Parathyroid adenoma (tissue), 2 donors: Measurements from ENCODE around the gene MAST2.

Experiments
- H2AFZ ChIP-seq: fragments of 300-600 bp; sonication (generic); one replicate; pipeline ENCODE4 v1.7.0; 2017; ENCODE audit warnings: antibody characterized with exemption, mild to moderate bottlenecking
- H3K27ac ChIP-seq: fragments of 300-600 bp; sonication (generic); one replicate; pipeline ENCODE4 v1.7.0; 2017
- H3K27me3 ChIP-seq: fragments of 300-600 bp; sonication (generic); one replicate; pipeline ENCODE4 v1.7.0; 2017; ENCODE audit warnings: low read length; ENCODE audit not compliant: control insufficient read depth, insufficient read depth
- H3K36me3 ChIP-seq: fragments of 300-600 bp; sonication (generic); one replicate; pipeline ENCODE4 v1.7.0; 2017; ENCODE audit warnings: low read length; ENCODE audit not compliant: control insufficient read depth, insufficient read depth
- H3K4me1 ChIP-seq: fragments of 300-600 bp; sonication (generic); one replicate; pipeline ENCODE4 v1.7.0; 2017; ENCODE audit warnings: control low read depth
- H3K4me2 ChIP-seq: fragments of 300-600 bp; sonication (generic); one replicate; pipeline ENCODE4 v1.7.0; 2017; ENCODE audit warnings: low read length
- H3K4me3 ChIP-seq: fragments of 300-600 bp; sonication (generic); one replicate; pipeline ENCODE4 v1.7.0; 2017; ENCODE audit warnings: low read depth, low read length
- H3K79me2 ChIP-seq: fragments of 300-600 bp; sonication (generic); one replicate; pipeline ENCODE4 v1.7.0; 2017; ENCODE audit warnings: control low read depth
- H3K9ac ChIP-seq: fragments of 300-600 bp; sonication (generic); one replicate; pipeline ENCODE4 v1.7.0; 2017; ENCODE audit warnings: mild to moderate bottlenecking
- H3K9me3 ChIP-seq: fragments of 300-600 bp; sonication (generic); one replicate; pipeline ENCODE4 v1.7.0; 2017; ENCODE audit warnings: low read length; ENCODE audit not compliant: control insufficient read depth
- TF ChIP-seq, protein P1 (sequence below): fragments of 300-600 bp; sonication (generic); IDR thresholded peaks from one replicate; pipeline ENCODE4 v1.7.0; 2017; ENCODE audit warnings: antibody characterized with exemption, mild to moderate bottlenecking
- donor health status: primary hyperparathyroidism.

The MAST2 gene

DNA sequence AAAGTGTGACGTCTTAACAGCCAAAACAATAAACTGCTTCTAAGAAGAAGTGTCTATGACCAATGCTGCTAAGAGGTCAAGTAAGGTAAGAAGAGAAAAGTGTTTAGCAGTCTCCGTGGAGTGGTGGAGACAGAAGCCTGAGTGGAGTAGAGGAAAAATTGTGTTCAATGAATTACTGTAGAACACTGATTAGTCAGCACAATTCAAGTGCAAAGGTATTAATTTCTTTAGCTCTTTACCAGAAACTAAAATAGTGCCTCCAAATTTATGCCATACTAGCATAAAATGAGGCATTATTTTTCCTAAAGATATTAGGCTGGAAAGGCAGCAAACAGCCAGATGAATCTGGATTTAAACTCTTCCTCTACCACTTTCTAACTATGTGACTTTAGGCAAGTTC lies 272.9 kb downstream of the MAST2 start:
- no peaks in the 10 kb centered on the region for H3K27me3 ChIP-seq
- no peaks in the 10 kb centered on the region for H3K36me3 ChIP-seq
- H3K79me2 ChIP-seq = no peaks in the 10 kb centered on the region
- H3K4me1 ChIP-seq = no peaks in the 10 kb centered on the region
- H3K4me2 ChIP-seq = no peak overlapping the region
- H3K9me3 ChIP-seq = no peaks in the 10 kb centered on the region
- H3K27ac ChIP-seq = no peak overlapping the region
- H3K4me3 ChIP-seq = no peak overlapping the region
- H2AFZ ChIP-seq = no peak overlapping the region
- TF ChIP-seq, protein P1, sequence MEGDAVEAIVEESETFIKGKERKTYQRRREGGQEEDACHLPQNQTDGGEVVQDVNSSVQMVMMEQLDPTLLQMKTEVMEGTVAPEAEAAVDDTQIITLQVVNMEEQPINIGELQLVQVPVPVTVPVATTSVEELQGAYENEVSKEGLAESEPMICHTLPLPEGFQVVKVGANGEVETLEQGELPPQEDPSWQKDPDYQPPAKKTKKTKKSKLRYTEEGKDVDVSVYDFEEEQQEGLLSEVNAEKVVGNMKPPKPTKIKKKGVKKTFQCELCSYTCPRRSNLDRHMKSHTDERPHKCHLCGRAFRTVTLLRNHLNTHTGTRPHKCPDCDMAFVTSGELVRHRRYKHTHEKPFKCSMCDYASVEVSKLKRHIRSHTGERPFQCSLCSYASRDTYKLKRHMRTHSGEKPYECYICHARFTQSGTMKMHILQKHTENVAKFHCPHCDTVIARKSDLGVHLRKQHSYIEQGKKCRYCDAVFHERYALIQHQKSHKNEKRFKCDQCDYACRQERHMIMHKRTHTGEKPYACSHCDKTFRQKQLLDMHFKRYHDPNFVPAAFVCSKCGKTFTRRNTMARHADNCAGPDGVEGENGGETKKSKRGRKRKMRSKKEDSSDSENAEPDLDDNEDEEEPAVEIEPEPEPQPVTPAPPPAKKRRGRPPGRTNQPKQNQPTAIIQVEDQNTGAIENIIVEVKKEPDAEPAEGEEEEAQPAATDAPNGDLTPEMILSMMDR = no peak
- H3K9ac ChIP-seq = no peak overlapping the region

DNA sequence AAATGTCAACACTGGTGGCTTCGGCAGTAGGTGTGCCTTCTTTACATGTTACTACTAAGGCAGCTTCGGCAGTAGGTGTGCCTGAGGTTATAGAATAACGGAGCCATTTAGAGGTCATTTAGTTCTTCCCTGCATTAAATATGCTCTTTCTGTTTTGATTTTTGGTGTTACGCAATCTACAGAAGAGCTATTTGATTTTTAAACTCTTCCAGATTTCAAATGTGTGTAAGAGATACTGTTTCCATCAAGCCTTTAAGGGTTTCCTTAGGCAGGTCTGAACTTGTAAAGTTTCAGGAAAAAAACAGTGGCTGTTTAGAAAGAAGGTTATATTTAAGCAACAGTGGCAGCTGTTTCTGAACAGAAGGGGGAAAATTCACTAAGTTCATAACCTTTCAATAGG lies 274.2 kb downstream of the MAST2 start:
- Histone ChIP-seq H3K36me3 (no peaks in the 10 kb centered on the region), H3K9me3 (no peaks in the 10 kb centered on the region), H2AFZ (no peak overlapping the region), H3K4me1 (no peaks in the 10 kb centered on the region), H3K27ac (no peak overlapping the region), H3K9ac (no peak overlapping the region), H3K79me2 (peaks cover under 1% of the 10 kb centered on the region), H3K4me2 (no peak overlapping the region), H3K27me3 (no peaks in the 10 kb centered on the region), H3K4me3 (no peak overlapping the region)
- TF ChIP-seq, protein P1 = no peak

DNA sequence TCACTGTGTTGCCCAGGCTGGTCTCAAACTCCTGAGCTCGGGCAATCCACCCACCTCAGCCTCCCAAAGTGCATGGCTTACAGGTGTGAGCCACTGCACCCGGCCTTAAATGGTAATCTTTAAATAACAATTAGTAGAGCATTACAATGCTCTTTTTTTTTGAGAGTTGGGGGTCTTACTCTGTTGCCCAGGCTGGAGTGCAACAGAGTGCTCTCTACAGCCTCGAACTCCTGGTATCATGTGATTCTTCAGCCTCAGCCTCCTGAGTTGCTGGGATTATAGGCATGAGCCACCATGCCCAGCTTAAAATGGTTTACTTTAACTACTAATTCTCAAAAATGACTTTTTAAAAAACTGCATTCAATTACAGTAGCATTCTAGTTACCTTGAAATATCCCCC lies 276.8 kb downstream of the MAST2 start:
- Histone ChIP-seq H3K36me3 (no peaks in the 10 kb centered on the region), H3K27ac (no peak overlapping the region), H3K27me3 (no peaks in the 10 kb centered on the region), H3K4me1 (no peaks in the 10 kb centered on the region), H3K79me2 (peaks cover 2% of the 10 kb centered on the region), H3K9ac (no peak overlapping the region), H3K4me2 (no peak overlapping the region), H2AFZ (no peak overlapping the region), H3K9me3 (no peaks in the 10 kb centered on the region), H3K4me3 (no peak overlapping the region)
- TF ChIP-seq, protein P1 = no peak

DNA sequence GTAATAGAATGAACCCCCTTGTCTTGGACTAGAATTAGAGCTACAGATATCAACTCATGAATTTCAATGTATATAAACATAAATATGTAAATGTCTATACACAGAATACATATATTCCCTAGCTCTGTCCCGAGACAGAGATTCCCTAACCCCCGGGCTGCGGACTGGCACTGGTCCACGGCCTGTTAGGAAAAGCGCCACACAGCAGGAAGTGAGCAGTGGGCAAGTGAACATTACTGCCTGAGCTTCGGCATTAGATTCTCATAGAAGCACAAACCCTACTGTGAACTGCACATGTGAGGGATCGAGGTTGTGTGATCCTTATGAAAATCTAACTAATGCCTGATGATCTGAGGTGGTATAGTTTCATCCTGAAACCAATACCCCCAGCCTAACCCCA lies 277.8 kb downstream of the MAST2 start:
- Histone ChIP-seq H3K9me3 (no peaks in the 10 kb centered on the region), H3K36me3 (no peaks in the 10 kb centered on the region), H3K79me2 (peaks cover 2% of the 10 kb centered on the region), H3K4me3 (no peak overlapping the region), H3K4me1 (no peaks in the 10 kb centered on the region), H2AFZ (no peak overlapping the region), H3K4me2 (no peak overlapping the region), H3K9ac (no peak overlapping the region), H3K27ac (no peak overlapping the region), H3K27me3 (no peaks in the 10 kb centered on the region)
- TF ChIP-seq, protein P1 = no peak

DNA sequence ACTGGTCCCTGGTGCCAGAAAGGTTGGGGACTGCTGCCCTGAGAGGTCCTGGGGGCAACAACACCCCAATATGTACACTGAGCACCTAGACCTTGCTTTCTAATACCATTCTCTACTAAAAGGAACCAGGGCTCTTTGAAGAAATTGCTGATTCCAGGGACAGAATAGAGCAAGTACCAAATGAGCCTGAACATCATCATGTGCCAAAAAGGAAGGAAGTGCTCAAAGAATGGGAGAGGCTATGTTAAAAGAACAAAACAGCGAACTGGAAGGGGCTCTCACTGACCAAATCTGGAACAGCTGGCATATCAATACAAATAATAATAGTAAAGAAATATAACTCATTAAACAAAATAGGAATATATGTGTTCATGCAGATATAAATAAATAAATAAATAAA lies 278.2 kb downstream of the MAST2 start:
- Histone ChIP-seq H3K4me1 (no peaks in the 10 kb centered on the region), H3K9ac (no peak overlapping the region), H3K27ac (no peak overlapping the region), H3K79me2 (peaks cover 2% of the 10 kb centered on the region), H3K4me2 (no peak overlapping the region), H2AFZ (no peak overlapping the region), H3K9me3 (no peaks in the 10 kb centered on the region), H3K27me3 (no peaks in the 10 kb centered on the region), H3K4me3 (no peak overlapping the region), H3K36me3 (no peaks in the 10 kb centered on the region)
- TF ChIP-seq, protein P1 = no peak
